Sigmoid colon (tissue), 4 donors: ENCODE data around the gene RAB20.

Experiments used
- EP300 ChIP-seq, 4 donors: sonication (generic); formaldehyde crosslinking; IDR thresholded peaks; one replicate each; pipeline ENCODE4 v1.6.1; 2017; ENCODE audit warnings: antibody characterized with exemption in 4 of 4
- POLR2A ChIP-seq, 2 donors: fragments of 450-650 bp; IDR thresholded peaks; one replicate each; pipeline ENCODE4 v1.6.1; 2016; ENCODE audit warnings: antibody characterized with exemption in 2 of 2, mild to moderate bottlenecking in 2 of 2, moderate library complexity in 2 of 2
- POLR2AphosphoS5 ChIP-seq, 4 donors: sonication (generic); formaldehyde crosslinking; IDR thresholded peaks; one replicate each; pipeline ENCODE4 v1.6.1; 2017; ENCODE audit warnings: antibody characterized with exemption in 4 of 4
- TF ChIP-seq, protein P1 (sequence below), 4 experiments: fragments of 450-650 bp in 3 of 4; fragments of 200-600 bp in 1 of 4; IDR thresholded peaks; one replicate each; pipeline ENCODE4 v1.5.1; 2016 to 2019; ENCODE audit warnings: antibody characterized with exemption in 4 of 4, mild to moderate bottlenecking in 3 of 4, moderate library complexity in 2 of 4

DNA sequence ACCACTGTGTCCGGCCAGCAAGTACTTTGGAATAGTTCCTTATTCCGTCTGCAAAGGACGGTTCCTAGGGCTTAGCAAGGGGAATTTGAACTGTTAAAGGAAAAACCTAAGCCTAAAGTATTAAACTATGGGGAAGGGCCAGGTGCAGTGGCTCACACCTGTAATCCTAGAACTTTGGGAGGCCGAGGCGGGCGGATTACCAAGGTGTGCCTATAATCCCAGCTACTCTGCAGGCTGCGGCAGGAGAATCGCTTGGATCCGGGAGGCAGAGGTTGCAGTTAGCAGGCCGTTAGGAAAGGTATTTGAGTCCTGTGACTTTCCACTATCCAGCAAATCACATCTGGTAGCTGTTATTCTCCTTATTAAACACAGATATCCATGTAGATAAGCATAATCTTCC is 9.4 kb upstream of the RAB20 start:
- TF ChIP-seq, protein P1, sequence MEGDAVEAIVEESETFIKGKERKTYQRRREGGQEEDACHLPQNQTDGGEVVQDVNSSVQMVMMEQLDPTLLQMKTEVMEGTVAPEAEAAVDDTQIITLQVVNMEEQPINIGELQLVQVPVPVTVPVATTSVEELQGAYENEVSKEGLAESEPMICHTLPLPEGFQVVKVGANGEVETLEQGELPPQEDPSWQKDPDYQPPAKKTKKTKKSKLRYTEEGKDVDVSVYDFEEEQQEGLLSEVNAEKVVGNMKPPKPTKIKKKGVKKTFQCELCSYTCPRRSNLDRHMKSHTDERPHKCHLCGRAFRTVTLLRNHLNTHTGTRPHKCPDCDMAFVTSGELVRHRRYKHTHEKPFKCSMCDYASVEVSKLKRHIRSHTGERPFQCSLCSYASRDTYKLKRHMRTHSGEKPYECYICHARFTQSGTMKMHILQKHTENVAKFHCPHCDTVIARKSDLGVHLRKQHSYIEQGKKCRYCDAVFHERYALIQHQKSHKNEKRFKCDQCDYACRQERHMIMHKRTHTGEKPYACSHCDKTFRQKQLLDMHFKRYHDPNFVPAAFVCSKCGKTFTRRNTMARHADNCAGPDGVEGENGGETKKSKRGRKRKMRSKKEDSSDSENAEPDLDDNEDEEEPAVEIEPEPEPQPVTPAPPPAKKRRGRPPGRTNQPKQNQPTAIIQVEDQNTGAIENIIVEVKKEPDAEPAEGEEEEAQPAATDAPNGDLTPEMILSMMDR (IDR thresholded peaks at IDR 0.05) = no peak
- TF ChIP-seq POLR2AphosphoS5 (IDR thresholded peaks at IDR 0.05) (no peak), POLR2A (IDR thresholded peaks at IDR 0.05) (no peak), EP300 (IDR thresholded peaks at IDR 0.05) (no peak)
